IMR-90 (cell line): ENCODE data around the gene TEDDM1. TPM values are rescaled to one million over a fixed set of nuclear protein-coding genes. Genes with fewer than 3 reads are reported as not detected.

Experiments used
- ATAC-seq: fragments of 200-7000 bp; cut with Tn5 transposase; 2 replicates; pipeline ENCODE4 v1.9.1; 2020; ENCODE audit warnings: low read depth, mild to moderate bottlenecking, moderate library complexity
- BruUV-seq: library from RNA; stranded (reverse); fragments of 400-500 nt; replicated peaks from 2 replicates; lab custom pipeline; 2021; lab: Mats Ljungman, UMichigan
- CTCF ChIA-PET: fragments of 300-600 bp; formaldehyde crosslinking; extraction: SDS; loops from one replicate; lab custom pipeline; 2021; ENCODE audit warnings: antibody characterized with exemption; lab: Yijun Ruan, JAX
- POLR2A ChIA-PET: fragments of 300-600 bp; sonication (Branson Sonifier 250); formaldehyde crosslinking; loops from one replicate; lab custom pipeline; 2022; ENCODE audit warnings: antibody characterized with exemption; ENCODE audit not compliant: unreplicated experiment; lab: Charles Lee
- DNase-seq: peaks from one replicate; pipeline ENCODE4 v3.0.0; 2013
- H2AFZ ChIP-seq: replicated peaks from 2 replicates; pipeline ENCODE3; 2013; ENCODE audit warnings: low read length, mild to moderate bottlenecking; ENCODE audit not compliant: poor library complexity
- H2AK5ac ChIP-seq: 2 replicates; pipeline ENCODE4 v1.6.1; 2013; ENCODE audit warnings: low read depth, low read length, inconsistent platforms
- H2AK9ac ChIP-seq: replicated peaks from 2 replicates; pipeline ENCODE3; 2013; ENCODE audit warnings: mild to moderate bottlenecking, low read depth, low read length, moderate library complexity; ENCODE audit not compliant: poor library complexity
- H2BK120ac ChIP-seq: 2 replicates; pipeline ENCODE4 v1.6.1; 2013; ENCODE audit warnings: low read depth, low read length, inconsistent platforms
- H2BK15ac ChIP-seq: 3 replicates; pipeline ENCODE4 v1.6.1; 2013; ENCODE audit warnings: low read depth, low read length, inconsistent platforms
- H2BK20ac ChIP-seq: 2 replicates; pipeline ENCODE4 v1.6.1; 2013; ENCODE audit warnings: low read depth, mild to moderate bottlenecking, inconsistent platforms, low read length, moderate library complexity
- H2BK5ac ChIP-seq: 2 replicates; pipeline ENCODE4 v1.6.1; 2013; ENCODE audit warnings: mild to moderate bottlenecking, low read depth, low read length, inconsistent platforms; ENCODE audit not compliant: poor library complexity, severe bottlenecking
- H3K14ac ChIP-seq: replicated peaks from 2 replicates; pipeline ENCODE4 v1.6.1; 2013; ENCODE audit warnings: low read depth, low read length, inconsistent platforms
- H3K18ac ChIP-seq: 2 replicates; pipeline ENCODE4 v1.6.1; 2013; ENCODE audit warnings: low read depth, low read length, control low read depth
- H3K23ac ChIP-seq: 2 replicates; pipeline ENCODE4 v1.6.1; 2013; ENCODE audit warnings: low read depth, low read length, inconsistent platforms
- H3K27ac ChIP-seq: 2 replicates; pipeline ENCODE4 v1.5.1; 2013; ENCODE audit warnings: mild to moderate bottlenecking, control low read depth, low read length; ENCODE audit not compliant: insufficient read depth
- H3K27me3 ChIP-seq: 2 replicates; pipeline ENCODE4 v1.6.1; 2013; ENCODE audit warnings: low read length; ENCODE audit not compliant: control insufficient read depth, insufficient read depth
- H3K36me3 ChIP-seq: 2 replicates; pipeline ENCODE4 v1.6.1; 2013; ENCODE audit warnings: low read length, mixed read lengths; ENCODE audit not compliant: control insufficient read depth, insufficient read depth
- H3K4ac ChIP-seq: 2 replicates; pipeline ENCODE4 v1.6.1; 2013; ENCODE audit warnings: low read depth, low read length, inconsistent platforms
- H3K4me1 ChIP-seq: 2 replicates; pipeline ENCODE4 v1.6.1; 2013; ENCODE audit warnings: low read length, mixed read lengths; ENCODE audit not compliant: control insufficient read depth, insufficient read depth
- H3K4me2 ChIP-seq: 2 replicates; pipeline ENCODE4 v1.6.1; 2013; ENCODE audit warnings: low read depth, mild to moderate bottlenecking, control low read depth, low read length, moderate library complexity
- H3K4me3 ChIP-seq: 2 replicates; pipeline ENCODE4 v1.5.1; 2013; ENCODE audit warnings: low read depth, mild to moderate bottlenecking, control low read depth, low read length, moderate library complexity; ENCODE audit not compliant: insufficient read depth
- H3K56ac ChIP-seq: 2 replicates; pipeline ENCODE4 v1.6.1; 2013; ENCODE audit warnings: low read length, inconsistent platforms; ENCODE audit not compliant: insufficient read depth; ENCODE audit errors: extremely low read depth
- H3K79me1 ChIP-seq, 2 experiments: 2 replicates each; pipeline ENCODE4 v1.6.1; 2013; ENCODE audit warnings: low read length in 2 of 2, inconsistent platforms in 1 of 2, low read depth in 1 of 2
- H3K9ac ChIP-seq: 2 replicates; pipeline ENCODE4 v1.6.1; 2013; ENCODE audit warnings: low read depth, low read length, control low read depth
- H3K9me1 ChIP-seq: 2 replicates; pipeline ENCODE4 v1.6.1; 2013; ENCODE audit warnings: low read length, inconsistent platforms; ENCODE audit not compliant: insufficient read depth
- H3K9me3 ChIP-seq: 2 replicates; pipeline ENCODE4 v1.6.1; 2013; ENCODE audit warnings: low read length; ENCODE audit not compliant: control insufficient read depth, insufficient read depth
- H4K20me1 ChIP-seq: 2 replicates; pipeline ENCODE4 v1.6.1; 2013; ENCODE audit warnings: low read length, inconsistent platforms; ENCODE audit not compliant: insufficient read depth
- H4K5ac ChIP-seq: 2 replicates; pipeline ENCODE4 v1.6.1; 2013; ENCODE audit warnings: mild to moderate bottlenecking, low read depth, low read length, control low read depth
- H4K8ac ChIP-seq, 2 experiments: 2 replicates each; pipeline ENCODE4 v1.6.1; 2013; ENCODE audit warnings: low read depth in 2 of 2, low read length in 2 of 2, control low read depth in 1 of 2, inconsistent platforms in 1 of 2
- H4K91ac ChIP-seq: 2 replicates; pipeline ENCODE4 v1.6.1; 2013; ENCODE audit warnings: low read depth, low read length, inconsistent platforms; ENCODE audit not compliant: insufficient read depth
- BHLHE40 ChIP-seq: fragments of 150-350 bp; IDR thresholded peaks from 2 replicates; pipeline ENCODE4 v1.6.1; 2016; ENCODE audit warnings: mild to moderate bottlenecking, low read depth, low read length
- CEBPB ChIP-seq: IDR thresholded peaks from 2 replicates; pipeline ENCODE4 v1.6.1; 2012; ENCODE audit warnings: low read depth, low read length, improper control_type of control experiment
- FOS ChIP-seq: fragments of 150-350 bp; IDR thresholded peaks from 2 replicates; pipeline ENCODE4 v1.6.1; 2016; ENCODE audit warnings: low read depth, low read length
- MAFK ChIP-seq: IDR thresholded peaks from 2 replicates; pipeline ENCODE4 v1.6.1; 2012; ENCODE audit warnings: low read depth, low read length, improper control_type of control experiment
- MAZ ChIP-seq: IDR thresholded peaks from 2 replicates; pipeline ENCODE4 v1.6.1; 2012; ENCODE audit warnings: low read depth, mild to moderate bottlenecking, low read length, improper control_type of control experiment, moderate library complexity, borderline replicate concordance
- POLR2A ChIP-seq: IDR thresholded peaks from 2 replicates; pipeline ENCODE4 v1.6.1; 2012; ENCODE audit warnings: mild to moderate bottlenecking, low read depth, low read length
- WGBS, 2 experiments: methylation state at CpG; one replicate each; pipeline versions ENCODE4 v1.1.5 to v1.1.7; 2013; ENCODE audit warnings: missing lambda C conversion rate in 2 of 2; ENCODE audit not compliant: insufficient read length in 1 of 2; ENCODE audit errors: extremely low coverage in 2 of 2; 5-methylcytosine and 5-hydroxymethylcytosine counted together
- dilution Hi-C: fragments of 300-500 bp; cut with HindIII; formaldehyde crosslinking; loops from one replicate; pipeline ENCODE4 v1.14.3; 2018; ENCODE audit warnings: low sequenced_read_pairs; ENCODE audit not compliant: unreplicated experiment
- in situ Hi-C: fragments of 300-500 bp; cut with MboI; formaldehyde crosslinking; loops from 3 replicates; pipeline ENCODE4 v1.14.3; 2019; ENCODE audit warnings: low sequenced_read_pairs, inconsistent platforms, mixed read lengths
- intact Hi-C: fragments of 100-400 bp; cut with micrococcal nuclease; formaldehyde crosslinking; loops from 2 replicates; pipeline ENCODE4 v1.10.0; 2022
- polyA plus RNA-seq, 3 experiments: library from polyadenylated mRNA; depleted of rRNA; stranded (reverse); fragments of >200 nt; gene quantifications; 2 replicates each; pipeline ENCODE4 v1.2.3, GENCODE V29; 2012; ENCODE audit warnings: low replicate concordance in 1 of 3
- total RNA-seq: library from RNA; depleted of rRNA; stranded (reverse); fragments of >200 nt; gene quantifications from 2 replicates; pipeline ENCODE4 v1.2.3, GENCODE V29; 2012
- TF ChIP-seq, protein P1 (sequence below): fragments of 150-350 bp; IDR thresholded peaks from 2 replicates; pipeline ENCODE4 v1.6.1; 2016; ENCODE audit warnings: low read depth, mild to moderate bottlenecking, low read length, moderate library complexity, borderline replicate concordance
- TF ChIP-seq, protein P2 (sequence below): conservative IDR thresholded peaks from 2 replicates; pipeline ENCODE4 v1.5.1; 2012; ENCODE audit warnings: mild to moderate bottlenecking, low read depth, low read length, improper control_type of control experiment
- TF ChIP-seq, protein P3 (sequence below): fragments of 150-350 bp; IDR thresholded peaks from 2 replicates; pipeline ENCODE4 v1.6.1; 2017; ENCODE audit warnings: mild to moderate bottlenecking, antibody characterized with exemption, low read length, low read depth

The TEDDM1 gene
- total and polyA plus RNA-seq, 2 of the 4 experiments (the other 2 are of a cell fraction), result not detected

DNA sequence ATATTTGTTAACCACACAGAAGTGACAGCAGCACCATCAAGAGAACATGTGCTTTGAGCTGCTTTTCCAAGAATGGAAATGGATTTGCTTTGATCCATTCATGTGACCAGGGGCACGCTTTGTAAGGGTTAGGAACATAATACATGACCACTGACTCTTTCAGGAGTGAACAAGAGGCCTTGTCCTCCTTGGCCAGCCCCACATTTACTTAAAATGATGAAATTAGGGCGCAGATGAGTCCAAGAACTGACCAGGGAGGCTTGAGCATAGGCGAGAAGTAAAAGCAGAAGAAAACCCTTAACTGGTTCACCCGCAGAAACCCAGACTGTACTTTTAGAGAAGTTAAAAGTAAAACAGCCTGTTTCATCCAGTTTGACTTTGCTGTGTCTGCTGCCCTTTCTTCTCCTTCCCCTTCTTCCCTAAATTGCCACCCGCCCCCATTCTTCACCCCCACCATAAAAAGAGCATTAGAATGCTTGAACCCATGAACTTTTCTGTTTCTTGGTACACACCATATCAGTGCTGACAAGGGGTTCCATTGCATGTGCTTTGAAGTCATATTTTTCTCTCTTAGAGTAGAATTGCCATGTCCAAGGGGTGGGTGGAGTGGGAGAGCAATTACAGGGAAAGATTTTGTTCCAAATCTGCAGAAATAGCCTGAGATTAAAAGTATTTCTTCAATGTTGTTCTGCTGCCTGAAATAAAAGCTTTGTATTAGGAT, 6.3 kb downstream of the TEDDM1 start:
- WGBS, 2 experiments, result 83% methylated on average over 2 of the region's 5 CpGs; no CpG with 5 or more reads in 1 of the 2 experiments
- no peak overlapping the region for H3K18ac ChIP-seq
- no peak overlapping the region for H2BK15ac ChIP-seq
- BruUV-seq, result no TSS peak
- peaks cover 16% of the 10 kb centered on the region for H4K20me1 ChIP-seq
- H4K8ac ChIP-seq, result no peak overlapping the region
- in situ Hi-C loops, result loop anchor here (10.0 kb wide), 1 partner anchor 309 kb away; no protein-coding TSS in a partner anchor
- H2BK5ac ChIP-seq, result no peak overlapping the region
- no peak overlapping the region for H4K91ac ChIP-seq
- no peaks in the 10 kb centered on the region for H3K27me3 ChIP-seq
- no peak overlapping the region for H3K56ac ChIP-seq
- no peak overlapping the region for H2AK5ac ChIP-seq
- peaks cover 3% of the 10 kb centered on the region for H3K4me1 ChIP-seq
- TF ChIP-seq MAFK (no peak), MAZ (no peak), BHLHE40 (no peak), POLR2A (no peak), CEBPB (no peak), FOS (no peak)
- TF ChIP-seq, protein P1, sequence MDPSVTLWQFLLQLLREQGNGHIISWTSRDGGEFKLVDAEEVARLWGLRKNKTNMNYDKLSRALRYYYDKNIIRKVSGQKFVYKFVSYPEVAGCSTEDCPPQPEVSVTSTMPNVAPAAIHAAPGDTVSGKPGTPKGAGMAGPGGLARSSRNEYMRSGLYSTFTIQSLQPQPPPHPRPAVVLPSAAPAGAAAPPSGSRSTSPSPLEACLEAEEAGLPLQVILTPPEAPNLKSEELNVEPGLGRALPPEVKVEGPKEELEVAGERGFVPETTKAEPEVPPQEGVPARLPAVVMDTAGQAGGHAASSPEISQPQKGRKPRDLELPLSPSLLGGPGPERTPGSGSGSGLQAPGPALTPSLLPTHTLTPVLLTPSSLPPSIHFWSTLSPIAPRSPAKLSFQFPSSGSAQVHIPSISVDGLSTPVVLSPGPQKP, result no peak
- TF ChIP-seq, protein P2, sequence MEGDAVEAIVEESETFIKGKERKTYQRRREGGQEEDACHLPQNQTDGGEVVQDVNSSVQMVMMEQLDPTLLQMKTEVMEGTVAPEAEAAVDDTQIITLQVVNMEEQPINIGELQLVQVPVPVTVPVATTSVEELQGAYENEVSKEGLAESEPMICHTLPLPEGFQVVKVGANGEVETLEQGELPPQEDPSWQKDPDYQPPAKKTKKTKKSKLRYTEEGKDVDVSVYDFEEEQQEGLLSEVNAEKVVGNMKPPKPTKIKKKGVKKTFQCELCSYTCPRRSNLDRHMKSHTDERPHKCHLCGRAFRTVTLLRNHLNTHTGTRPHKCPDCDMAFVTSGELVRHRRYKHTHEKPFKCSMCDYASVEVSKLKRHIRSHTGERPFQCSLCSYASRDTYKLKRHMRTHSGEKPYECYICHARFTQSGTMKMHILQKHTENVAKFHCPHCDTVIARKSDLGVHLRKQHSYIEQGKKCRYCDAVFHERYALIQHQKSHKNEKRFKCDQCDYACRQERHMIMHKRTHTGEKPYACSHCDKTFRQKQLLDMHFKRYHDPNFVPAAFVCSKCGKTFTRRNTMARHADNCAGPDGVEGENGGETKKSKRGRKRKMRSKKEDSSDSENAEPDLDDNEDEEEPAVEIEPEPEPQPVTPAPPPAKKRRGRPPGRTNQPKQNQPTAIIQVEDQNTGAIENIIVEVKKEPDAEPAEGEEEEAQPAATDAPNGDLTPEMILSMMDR, result no peak
- TF ChIP-seq, protein P3, sequence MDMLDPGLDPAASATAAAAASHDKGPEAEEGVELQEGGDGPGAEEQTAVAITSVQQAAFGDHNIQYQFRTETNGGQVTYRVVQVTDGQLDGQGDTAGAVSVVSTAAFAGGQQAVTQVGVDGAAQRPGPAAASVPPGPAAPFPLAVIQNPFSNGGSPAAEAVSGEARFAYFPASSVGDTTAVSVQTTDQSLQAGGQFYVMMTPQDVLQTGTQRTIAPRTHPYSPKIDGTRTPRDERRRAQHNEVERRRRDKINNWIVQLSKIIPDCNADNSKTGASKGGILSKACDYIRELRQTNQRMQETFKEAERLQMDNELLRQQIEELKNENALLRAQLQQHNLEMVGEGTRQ, result no peak
- H3K79me1 ChIP-seq, result peaks cover 5 to 13% of the 10 kb centered on the region in 2 experiments; a peak in 3 of 4 replicates
- no peak overlapping the region for H3K9ac ChIP-seq
- no peak overlapping the region for H4K5ac ChIP-seq
- no peak overlapping the region for H3K4me2 ChIP-seq
- H2BK120ac ChIP-seq, result no peak overlapping the region
- no peak overlapping the region for H3K14ac ChIP-seq
- H2BK20ac ChIP-seq, result no peak overlapping the region
- no peaks in the 10 kb centered on the region; the same call in 1 of the 2 replicates for H3K36me3 ChIP-seq
- H2AK9ac ChIP-seq, result no peak overlapping the region
- ChIA-PET POLR2A (no interaction called here), CTCF (interaction anchor here (3.5 kb wide), 1 partner anchor 250 kb away, joined by 81 read pairs; no protein-coding TSS in a partner anchor)
- ATAC-seq (no peak), DNase-seq (no peak)
- no peak overlapping the region for H2AFZ ChIP-seq
- H3K23ac ChIP-seq, result no peak overlapping the region
- H3K9me3 ChIP-seq, result no peaks in the 10 kb centered on the region
- no peak overlapping the region for H3K27ac ChIP-seq
- H3K4me3 ChIP-seq, result no peak overlapping the region
- H3K4ac ChIP-seq, result no peak overlapping the region
- H3K9me1 ChIP-seq, result peaks cover 3% of the 10 kb centered on the region; the same call in 1 of the 2 replicates
- dilution Hi-C loops, result no loop called here
- intact Hi-C loops, result no loop called here
